Uterus (tissue), 2 donors: ENCODE results near the gene TMBIM4.

Source experiments
- CTCF ChIP-seq, 4 experiments: fragments of 200-600 bp in 2 of 4; fragments of 450-650 bp in 2 of 4; sonication (generic) in 2 of 4; IDR thresholded peaks; one replicate each; pipeline ENCODE4 v1.5.1; 2016 to 2019; ENCODE audit warnings: antibody characterized with exemption in 4 of 4, mild to moderate bottlenecking in 2 of 4, moderate library complexity in 1 of 4
- POLR2A ChIP-seq, 2 donors: fragments of 450-650 bp; IDR thresholded peaks; one replicate each; pipeline ENCODE4 v1.6.1; 2016; ENCODE audit warnings: antibody characterized with exemption in 2 of 2, mild to moderate bottlenecking in 1 of 2, moderate library complexity in 1 of 2

- no peak for TF ChIP-seq CTCF (IDR thresholded peaks at IDR 0.05)
- no peak for TF ChIP-seq POLR2A (IDR thresholded peaks at IDR 0.05)
Measured at GRCh38 chr12:66115071-66115600, 54.7 kb downstream of the TMBIM4 start.
